ENCODE data around the gene RAB42.
"Not testable (repeated sequence)": the region's sequence is repeated elsewhere in the genome, so short reads cannot be mapped to it uniquely, and the experiment has no call there.

The RAB42 gene

GRCh38 chr1:28591708-28592320 is at the start of gene RAB42:
Gene RAB42 (plus strand): TSS chr1:28592265. CDS start chr1:28592512, 247 bp downstream.
- DNase-seq (ENCODE audit: low read depth, low spot score), result no peak

- no peak for DNase-seq (ENCODE audit: low read depth, low spot score)
These were observed 46.8 kb upstream of the RAB42 start for GRCh38 chr1:28545246-28545628.

- no peak for DNase-seq (ENCODE audit: low read depth, low spot score)
These were observed 43.7 kb upstream of the RAB42 start for GRCh38 chr1:28548318-28548717.

- no peak for DNase-seq (ENCODE audit: low read depth, low spot score)
These were observed 40.7 kb upstream of the RAB42 start for GRCh38 chr1:28551381-28551780.

GRCh38 chr1:28552758-28553663 is 39.1 kb upstream of the RAB42 start, which contains the start of gene TRNAU1AP:
Gene TRNAU1AP (plus strand): TSS chr1:28553085. CDS start chr1:28553111, 26 bp downstream.
- DNase-seq (ENCODE audit: low read depth, low spot score), result peak; percentile 60

GRCh38 chr1:28560886-28561285 is 31.2 kb upstream of the RAB42 start:
- no peak for DNase-seq (ENCODE audit: low read depth, low spot score)

- DNase-seq (ENCODE audit: low read depth, low spot score), result no peak
These were observed 27.8 kb upstream of the RAB42 start for GRCh38 chr1:28564310-28564709.

GRCh38 chr1:28565040-28565439 is 27.0 kb upstream of the RAB42 start:
- no peak for DNase-seq (ENCODE audit: low read depth, low spot score)

GRCh38 chr1:28565726-28566125 is 26.3 kb upstream of the RAB42 start:
- no peak for DNase-seq (ENCODE audit: low read depth, low spot score)

GRCh38 chr1:28566931-28567330 is 25.1 kb upstream of the RAB42 start:
- no peak for DNase-seq (ENCODE audit: low read depth, low spot score)

GRCh38 chr1:28571911-28572310 is 20.2 kb upstream of the RAB42 start:
- no peak for DNase-seq (ENCODE audit: low read depth, low spot score)

- DNase-seq (ENCODE audit: low read depth, low spot score), result not testable (repeated sequence)
These were observed 19.2 kb upstream of the RAB42 start for GRCh38 chr1:28572891-28573290.

- no peak for DNase-seq (ENCODE audit: low read depth, low spot score)
These were observed 18.5 kb upstream of the RAB42 start for GRCh38 chr1:28573564-28573963.

GRCh38 chr1:28577052-28577678 is 14.9 kb upstream of the RAB42 start:
- DNase-seq (ENCODE audit: low read depth, low spot score), result no peak

- DNase-seq (ENCODE audit: low read depth, low spot score), result no peak
These were observed 14.1 kb upstream of the RAB42 start for GRCh38 chr1:28577738-28578536.

- no peak for DNase-seq (ENCODE audit: low read depth, low spot score)
These were observed 13.3 kb upstream of the RAB42 start for GRCh38 chr1:28578696-28579218.

GRCh38 chr1:28579401-28579800 is 12.7 kb upstream of the RAB42 start:
- no peak for DNase-seq (ENCODE audit: low read depth, low spot score)

- DNase-seq (ENCODE audit: low read depth, low spot score), result no peak
These were observed 11.1 kb upstream of the RAB42 start for GRCh38 chr1:28580722-28581530.

- DNase-seq (ENCODE audit: low read depth, low spot score), result no peak
These were observed 10.4 kb upstream of the RAB42 start for GRCh38 chr1:28581531-28582247.

- no peak for DNase-seq (ENCODE audit: low read depth, low spot score)
These were observed 9.8 kb upstream of the RAB42 start for GRCh38 chr1:28582248-28582615.
